Measurements from ENCODE around the gene PTGES.

The PTGES gene

GRCh38 chr9:129740666-129741464, 12.0 kb downstream of the PTGES start:
- no peak for DNase-seq (ENCODE audit: low spot score)

- no peak for DNase-seq (ENCODE audit: low spot score)
Observed at GRCh38 chr9:129740174-129740573, 12.7 kb downstream of the PTGES start.

- DNase-seq (ENCODE audit: low spot score): no peak
Observed at GRCh38 chr9:129739432-129739831, 13.4 kb downstream of the PTGES start.

GRCh38 chr9:129737479-129738274, 15.2 kb downstream of the PTGES start:
- peak; percentile 92 for DNase-seq (ENCODE audit: low spot score)

DNA sequence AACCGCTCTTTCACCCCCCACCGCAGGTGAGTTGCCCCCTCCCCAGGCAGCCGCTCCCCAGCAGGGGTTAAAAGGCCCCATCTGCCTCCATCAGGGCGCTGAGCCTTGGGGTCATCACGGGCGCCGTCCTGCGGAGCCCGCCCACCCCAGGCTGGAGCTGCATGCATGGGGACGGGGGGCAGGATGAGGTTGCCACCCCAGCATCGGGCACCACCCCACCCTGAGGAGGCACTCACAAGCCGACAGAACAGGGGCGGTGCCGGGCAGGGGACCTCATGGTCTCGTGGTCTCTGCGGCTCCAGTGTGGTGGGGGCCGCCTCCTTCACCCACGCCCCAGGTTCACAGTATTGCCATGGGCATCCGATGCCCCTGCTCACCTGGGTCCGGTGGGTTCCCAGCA, 16.5 kb downstream of the PTGES start:
- DNase-seq (ENCODE audit: low spot score): no peak

DNA sequence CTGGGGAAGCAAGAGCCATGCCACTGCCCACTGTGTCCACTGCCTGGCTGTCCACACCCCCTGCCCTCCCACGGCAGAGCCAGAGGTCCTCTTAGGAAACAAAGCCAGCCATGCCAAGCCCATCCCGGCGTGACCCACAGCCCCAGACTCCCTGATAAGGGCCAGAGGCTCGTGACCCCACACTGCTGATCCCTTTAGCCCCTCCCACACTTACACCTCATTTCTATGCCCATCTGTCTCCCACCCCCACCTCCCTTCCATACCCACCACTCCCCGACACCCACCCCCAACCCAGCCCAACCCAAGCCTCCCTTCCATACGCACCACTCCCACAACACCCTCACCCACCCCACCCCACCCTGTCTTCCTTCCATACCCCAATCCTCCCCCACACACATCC, 17.3 kb downstream of the PTGES start:
- no peak for DNase-seq (ENCODE audit: low spot score)

- DNase-seq (ENCODE audit: low spot score): no peak
Observed at GRCh38 chr9:129733632-129733953, 19.2 kb downstream of the PTGES start.

GRCh38 chr9:129732946-129733631, 19.8 kb downstream of the PTGES start:
- DNase-seq (ENCODE audit: low spot score): no peak

- DNase-seq (ENCODE audit: low spot score): no peak
Observed at GRCh38 chr9:129732100-129732499, 20.7 kb downstream of the PTGES start.

DNA sequence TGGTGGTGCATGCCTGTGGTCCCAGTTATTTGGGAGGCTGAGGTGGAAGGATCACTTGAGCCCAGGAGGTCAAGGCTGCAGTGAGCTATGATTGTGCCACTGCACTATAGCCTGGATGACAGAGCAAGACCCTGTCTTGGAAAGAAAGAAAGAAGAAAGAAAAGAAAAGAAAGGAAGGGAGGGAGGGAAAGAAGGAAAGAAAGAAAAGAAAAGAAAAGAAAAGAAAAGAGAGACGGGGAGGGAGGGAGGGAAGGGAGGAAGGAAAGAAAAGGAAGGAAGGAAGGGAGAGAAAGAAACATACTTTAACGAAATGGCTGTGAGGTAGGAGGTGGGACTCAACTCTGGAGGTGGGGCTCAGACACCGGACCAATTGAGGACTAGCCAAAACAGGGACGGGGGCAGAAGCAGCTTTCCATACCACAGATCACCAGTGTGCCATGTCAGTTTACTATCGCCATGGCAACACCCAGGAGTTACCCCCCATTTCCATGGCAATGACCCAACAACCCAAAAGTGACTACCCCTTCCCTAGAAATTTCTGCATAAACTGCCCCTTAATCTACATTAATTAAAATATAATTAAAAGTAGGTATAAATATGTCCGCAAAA, 21.3 kb downstream of the PTGES start:
- DNase-seq (ENCODE audit: low spot score): no peak

DNA sequence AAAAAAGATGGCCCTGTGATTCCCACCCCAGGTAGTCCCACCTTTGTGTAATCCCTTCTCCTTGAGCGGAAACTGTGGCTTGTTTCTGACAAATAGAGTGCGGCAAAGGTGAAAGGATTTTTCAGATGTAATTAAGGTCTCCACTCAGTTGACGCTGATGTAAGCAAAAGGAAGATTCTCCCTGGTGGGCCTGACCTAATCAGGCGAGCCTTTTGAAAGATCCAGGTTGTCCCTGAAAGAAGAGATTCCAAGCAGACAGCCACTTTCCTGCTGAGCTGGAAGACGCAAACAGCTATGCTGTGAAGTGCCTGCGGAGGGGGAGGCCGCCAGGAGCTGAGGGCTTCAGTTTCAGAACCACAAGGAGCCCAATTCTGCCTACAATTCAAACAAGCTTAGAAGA, 24.1 kb downstream of the PTGES start:
- DNase-seq (ENCODE audit: low spot score): no peak

DNA sequence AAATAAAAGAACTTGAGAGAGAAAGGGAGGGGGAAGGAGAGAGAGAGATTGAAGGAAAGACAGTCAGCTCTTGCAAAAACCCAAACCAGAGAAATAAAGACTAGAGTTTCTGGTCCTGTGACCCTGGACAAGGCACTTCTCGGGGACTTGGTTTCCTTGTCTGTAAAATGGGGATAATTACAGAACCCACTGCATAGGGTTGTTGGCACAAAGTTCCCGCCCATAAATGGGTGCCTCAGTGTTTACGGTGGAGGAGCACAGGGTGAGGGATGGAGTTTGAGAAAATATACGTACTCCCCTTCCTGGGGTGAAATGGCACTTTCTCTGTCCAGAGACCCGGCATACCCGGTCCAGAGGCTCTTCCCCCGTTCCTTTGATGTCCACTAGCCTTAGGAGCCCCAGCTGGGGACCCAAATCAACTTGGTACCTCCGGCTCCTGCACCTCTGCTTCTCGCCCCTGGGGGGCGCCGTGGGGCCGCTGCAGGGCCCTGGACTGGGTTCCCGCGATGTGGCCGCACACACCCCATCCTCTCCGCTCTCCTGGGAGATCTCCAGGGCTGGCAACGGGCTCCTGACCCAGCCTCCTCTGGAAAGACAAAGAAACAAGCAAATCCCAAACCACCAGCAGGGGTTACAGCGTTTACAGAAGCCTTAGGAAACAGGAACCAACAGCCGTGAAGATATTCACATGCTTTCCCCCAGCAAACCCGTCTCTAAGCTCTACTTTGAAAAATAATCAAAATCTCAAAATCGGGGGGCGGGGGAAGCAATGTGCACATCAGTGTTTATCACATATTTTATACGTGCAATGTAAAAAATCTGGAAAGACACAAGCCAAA, 26.3 kb downstream of the PTGES start:
- peak; percentile 95 for DNase-seq (ENCODE audit: low spot score)

DNA sequence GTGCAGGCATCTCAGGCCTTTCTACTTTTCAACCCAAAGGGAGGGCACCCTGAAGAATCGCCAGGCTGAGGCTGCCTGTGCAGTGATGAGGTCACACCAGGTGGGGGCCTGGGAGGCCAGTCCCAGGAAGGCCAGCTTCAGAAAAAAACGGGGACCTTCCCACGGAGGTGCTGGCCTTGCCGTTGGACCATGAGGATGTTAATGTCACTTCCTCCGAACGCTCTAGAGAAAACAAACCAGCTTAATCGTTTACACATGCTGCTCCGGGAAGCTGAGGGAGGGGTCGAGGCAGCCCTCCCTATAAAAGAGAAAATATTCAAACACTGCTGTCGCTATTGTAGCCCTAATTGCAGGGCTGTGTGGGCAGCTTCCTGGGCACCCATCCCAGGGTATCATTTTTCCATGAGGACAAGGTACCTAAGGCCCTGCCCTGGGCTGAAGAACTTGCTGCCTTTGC, 27.0 kb downstream of the PTGES start:
- DNase-seq (ENCODE audit: low spot score): no peak

DNA sequence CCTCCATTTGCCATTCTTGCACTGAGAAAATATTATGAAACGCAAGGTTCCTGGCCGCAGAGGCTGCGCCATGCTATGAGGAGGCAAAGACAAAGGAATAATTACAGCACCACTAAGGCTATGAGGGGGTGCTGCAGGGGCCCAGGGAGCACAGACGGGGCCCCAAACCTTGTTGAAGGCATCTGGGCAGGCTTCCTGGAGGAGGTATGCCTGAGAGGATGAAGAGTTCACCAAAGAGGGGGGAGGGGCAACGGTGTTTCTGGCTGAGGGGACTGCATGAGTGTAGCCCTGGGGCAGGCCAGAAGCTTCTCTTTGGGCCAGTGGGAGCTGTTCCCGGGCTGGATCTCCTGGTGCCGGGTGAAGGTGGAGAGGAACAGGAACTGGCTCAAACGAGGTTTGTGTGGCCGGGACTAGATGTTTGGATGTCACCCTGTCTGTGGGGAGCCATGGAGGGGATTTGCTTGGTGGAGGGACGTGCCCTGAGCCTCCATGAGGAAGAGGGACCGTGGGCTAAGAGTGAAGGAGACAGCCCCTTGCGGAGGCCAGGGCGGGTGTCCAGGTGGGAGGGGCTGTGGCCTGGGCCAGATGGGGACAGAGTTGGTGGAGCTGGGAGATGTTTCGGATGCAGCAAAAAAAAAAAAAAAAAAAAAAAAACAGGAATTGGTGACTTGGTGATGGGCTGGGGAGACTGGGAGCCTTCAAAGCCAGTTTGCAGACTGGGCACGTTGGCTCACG, 28.2 kb downstream of the PTGES start:
- no peak for DNase-seq (ENCODE audit: low spot score)

- DNase-seq (ENCODE audit: low spot score): no peak
Observed at GRCh38 chr9:129722913-129723312, 29.9 kb downstream of the PTGES start.

DNA sequence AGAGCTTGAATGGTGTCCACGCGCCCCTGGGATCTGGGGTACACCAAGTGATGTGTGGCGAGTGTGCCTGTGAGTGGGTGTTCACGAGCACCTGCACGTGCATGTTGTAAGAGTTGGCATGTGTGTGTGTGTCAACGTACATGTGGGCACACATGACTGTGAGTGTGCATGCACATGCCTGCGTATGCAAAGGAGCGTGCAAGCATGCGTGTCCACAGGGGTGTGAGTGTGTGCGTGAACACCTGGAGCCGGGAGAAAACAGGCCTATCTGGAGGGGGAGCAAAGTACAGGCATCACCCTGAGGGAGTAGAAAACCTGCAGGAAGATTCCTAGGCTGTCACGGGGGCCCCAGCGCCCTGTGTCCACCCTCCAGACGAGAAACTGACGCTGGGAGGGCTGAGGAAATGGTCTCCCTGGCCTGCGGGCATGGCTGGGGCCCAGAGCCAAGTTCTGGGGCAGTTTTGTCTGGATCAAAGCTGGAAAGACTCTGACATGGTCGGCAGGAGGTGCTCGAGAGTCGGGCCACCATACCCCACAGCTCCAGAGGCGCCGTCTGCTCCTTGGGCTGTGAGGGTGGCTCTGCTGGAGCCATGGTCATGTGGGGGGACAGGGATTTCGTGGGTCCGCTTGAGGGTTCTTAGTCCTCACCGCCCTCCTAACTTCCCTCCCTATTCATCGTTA, 31.8 kb downstream of the PTGES start:
- no peak for DNase-seq (ENCODE audit: low spot score)

DNA sequence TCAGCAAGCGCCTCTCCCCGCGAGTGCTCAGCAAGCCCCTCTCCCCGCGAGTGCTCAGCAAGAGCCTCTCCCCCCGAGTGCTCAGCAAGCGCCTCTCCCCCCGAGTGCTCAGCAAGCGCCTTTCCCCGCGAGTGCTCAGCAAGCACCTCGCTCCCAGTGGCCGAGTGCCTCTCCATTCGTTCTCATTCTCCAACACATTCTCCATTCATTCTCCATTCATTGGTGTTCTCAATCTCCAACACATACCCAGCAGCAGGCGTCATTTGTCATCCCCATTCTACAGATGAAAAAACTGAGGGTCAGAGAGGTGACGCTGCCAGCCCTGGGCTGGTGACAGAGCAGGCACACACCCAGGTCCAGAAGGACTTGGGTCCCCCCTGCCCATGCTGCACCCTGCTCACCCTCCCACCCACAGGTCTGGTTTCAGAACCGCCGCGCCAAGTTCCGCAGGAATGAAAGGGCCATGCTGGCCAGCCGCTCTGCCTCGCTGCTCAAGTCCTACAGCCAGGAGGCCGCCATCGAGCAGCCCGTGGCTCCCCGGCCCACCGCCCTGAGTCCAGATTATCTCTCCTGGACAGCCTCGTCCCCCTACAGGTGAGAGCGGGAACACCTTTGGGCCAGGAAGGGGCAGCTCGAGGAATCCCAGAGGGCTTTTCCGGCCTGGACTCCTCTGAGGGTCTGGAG, 32.5 kb downstream of the PTGES start:
- DNase-seq (ENCODE audit: low spot score): no peak

DNA sequence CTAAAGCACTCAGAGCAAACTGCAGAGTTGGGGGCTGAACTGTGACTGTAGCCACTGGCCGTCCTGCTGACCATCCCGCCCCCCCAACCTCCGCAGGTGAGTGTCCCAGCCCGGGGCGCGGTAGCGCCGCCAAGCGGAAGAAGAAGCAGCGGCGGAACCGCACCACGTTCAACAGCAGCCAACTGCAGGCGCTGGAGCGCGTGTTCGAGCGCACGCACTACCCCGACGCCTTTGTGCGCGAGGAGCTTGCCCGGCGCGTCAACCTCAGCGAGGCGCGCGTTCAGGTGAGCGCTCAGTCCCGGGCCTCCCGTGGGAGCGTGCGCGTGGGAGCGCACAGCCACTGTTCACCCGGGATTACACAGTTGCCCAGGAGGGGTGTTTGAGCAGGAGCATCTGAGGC, 33.7 kb downstream of the PTGES start:
- no peak for DNase-seq (ENCODE audit: low spot score)

GRCh38 chr9:129718647-129719046, 34.2 kb downstream of the PTGES start:
- no peak for DNase-seq (ENCODE audit: low spot score)

GRCh38 chr9:129717991-129718390, 34.9 kb downstream of the PTGES start:
- DNase-seq (ENCODE audit: low spot score): no peak

All from D341Med (cell line).